Type B pancreatic cell (in vitro differentiated cells): Measurements from ENCODE around the gene TNFRSF6B. TPM values are rescaled to one million over a fixed set of nuclear protein-coding genes. Genes with fewer than 3 reads are reported as not detected.
A peak's percentile ranks its signal among the peaks of the same experiment; 100 is the strongest.

ENCODE experiments used
- DNase-seq: peaks from one replicate; pipeline ENCODE4 v3.0.0; 2021; ENCODE audit warnings: mixed read lengths; ENCODE audit not compliant: unreplicated experiment; ENCODE audit errors: extremely low spot score
- H3K27ac Mint-ChIP-seq: 2 replicates; pipeline ENCODE4 v1.8.0; 2021; ENCODE audit warnings: mild to moderate bottlenecking, mixed read lengths
- H3K27me3 Mint-ChIP-seq: 2 replicates; pipeline ENCODE4 v1.8.0; 2021; ENCODE audit warnings: mixed read lengths
- H3K36me3 Mint-ChIP-seq: 2 replicates; pipeline ENCODE4 v1.8.0; 2021; ENCODE audit warnings: mixed read lengths
- H3K4me1 Mint-ChIP-seq: one replicate; pipeline ENCODE4 v1.8.0; 2021; ENCODE audit warnings: mixed read lengths; ENCODE audit not compliant: unreplicated experiment
- H3K4me3 Mint-ChIP-seq: 2 replicates; pipeline ENCODE4 v1.8.0; 2021; ENCODE audit warnings: mild to moderate bottlenecking, mixed read lengths
- H3K9me3 Mint-ChIP-seq: 2 replicates; pipeline ENCODE4 v1.8.0; 2021; ENCODE audit warnings: mixed read lengths
- CTCF ChIP-seq: fragments of 200-600 bp; sonication (generic); conservative IDR thresholded peaks from 2 replicates; pipeline ENCODE4 v1.5.0; 2021; ENCODE audit warnings: antibody characterized with exemption, mild to moderate bottlenecking
- total RNA-seq: library from RNA; stranded (reverse); gene quantifications from 2 replicates; pipeline ENCODE4 v1.2.1, GENCODE V29; 2021; ENCODE audit warnings: low replicate concordance

TNFRSF6B gene
- total RNA-seq, 1 donor from 2014 or later = not detected

GRCh38 chr20:63739130-63740069 lies 42.9 kb downstream of the TNFRSF6B start, which contains the start of gene SLC2A4RG:
TSS of gene SLC2A4RG (plus strand) at chr20:63739776. CDS start at chr20:63739913, 137 bp downstream.
- Mint-ChIP-seq H3K4me3 (peak within 1 kb of the TSS; percentile 83), H3K9me3 (no peaks in the 10 kb centered on the region), H3K27ac (no peak within 1 kb of the TSS), H3K27me3 (peaks cover 3% of the 10 kb centered on the region), H3K36me3 (no peaks in the 10 kb centered on the region), H3K4me1 (no peaks in the 10 kb centered on the region)
- TF ChIP-seq CTCF = no peak
- peak; percentile 84 for DNase-seq

- H3K27ac Mint-ChIP-seq = no peak overlapping the region
- peak overlapping the region; percentile 83 for H3K4me3 Mint-ChIP-seq
- H3K9me3 Mint-ChIP-seq = no peaks in the 10 kb centered on the region
- TF ChIP-seq CTCF = no peak
- peaks cover 3% of the 10 kb centered on the region for H3K27me3 Mint-ChIP-seq
- H3K4me1 Mint-ChIP-seq = no peaks in the 10 kb centered on the region
- no peaks in the 10 kb centered on the region for H3K36me3 Mint-ChIP-seq
- peak; percentile 75 for DNase-seq
These were observed 43.7 kb downstream of the TNFRSF6B start for GRCh38 chr20:63740070-63740626.

- Mint-ChIP-seq H3K4me1 (peaks cover 2% of the 10 kb centered on the region), H3K4me3 (peak overlapping the region; percentile 83), H3K36me3 (no peaks in the 10 kb centered on the region), H3K27me3 (peaks cover 3% of the 10 kb centered on the region), H3K27ac (no peak overlapping the region), H3K9me3 (no peaks in the 10 kb centered on the region)
- TF ChIP-seq CTCF = peak; percentile 27
- peak; percentile 84 for DNase-seq
These were observed 44.3 kb downstream of the TNFRSF6B start for GRCh38 chr20:63740627-63741353.

GRCh38 chr20:63741354-63741675 lies 44.9 kb downstream of the TNFRSF6B start:
- no peaks in the 10 kb centered on the region for H3K36me3 Mint-ChIP-seq

More at GRCh38 chr20:63741354-63741675, 44.9 kb downstream of the TNFRSF6B start:
- no peaks in the 10 kb centered on the region for H3K27me3 Mint-ChIP-seq
- TF ChIP-seq CTCF = no peak
- peaks cover 3% of the 10 kb centered on the region for H3K4me1 Mint-ChIP-seq
- H3K27ac Mint-ChIP-seq = no peak overlapping the region
- no peaks in the 10 kb centered on the region for H3K9me3 Mint-ChIP-seq
- DNase-seq = no peak
- H3K4me3 Mint-ChIP-seq = peak overlapping the region; percentile 67
